Lung (tissue), 12 donors: Measurements from ENCODE around the gene BRIX1. TPM values are rescaled to one million over a fixed set of nuclear protein-coding genes. Genes with fewer than 3 reads are reported as not detected.

ENCODE experiments used
- ATAC-seq: fragments of 200-7000 bp; cut with Tn5 transposase; one replicate; pipeline ENCODE4 v1.9.1; 2020; ENCODE audit warnings: moderate number of reproducible peaks; ENCODE audit not compliant: insufficient read depth, low FRiP score
- DNase-seq, 3 donors: peaks; one replicate each; pipeline ENCODE4 v3.0.0-alpha.2; 2013 to 2017
- H3K27ac ChIP-seq, 2 donors: one replicate each; pipeline ENCODE4 v1.5.1; 2013; ENCODE audit warnings: mild to moderate bottlenecking in 2 of 2, moderate library complexity in 2 of 2, control low read depth in 1 of 2, inconsistent platforms in 1 of 2, low read depth in 1 of 2, low read length in 1 of 2
- H3K27me3 ChIP-seq, 3 donors: one replicate each; pipeline ENCODE4 v1.5.1; 2013; ENCODE audit warnings: low read length in 2 of 3; ENCODE audit not compliant: control insufficient read depth in 3 of 3, insufficient read depth in 3 of 3
- H3K36me3 ChIP-seq, 4 donors: one replicate each; pipeline ENCODE4 v1.5.1; 2013; ENCODE audit warnings: low read length in 4 of 4, mild to moderate bottlenecking in 1 of 4, moderate library complexity in 1 of 4; ENCODE audit not compliant: control insufficient read depth in 4 of 4, insufficient read depth in 4 of 4
- H3K4me1 ChIP-seq, 5 donors: one replicate each; pipeline ENCODE4 v1.5.1; 2013; ENCODE audit warnings: low read length in 5 of 5, mild to moderate bottlenecking in 2 of 5, moderate library complexity in 1 of 5; ENCODE audit not compliant: control insufficient read depth in 5 of 5, insufficient read depth in 5 of 5
- H3K4me3 ChIP-seq: one replicate; pipeline ENCODE4 v1.5.1; 2013; ENCODE audit warnings: mild to moderate bottlenecking, control low read depth, moderate library complexity
- H3K9ac ChIP-seq, 2 donors: one replicate each; pipeline ENCODE4 v1.5.1; 2013; ENCODE audit warnings: low read length in 2 of 2, control low read depth in 1 of 2; ENCODE audit not compliant: insufficient read depth in 1 of 2
- H3K9me3 ChIP-seq, 4 donors: one replicate each; pipeline ENCODE4 v1.5.1; 2013; ENCODE audit warnings: low read length in 3 of 4, mild to moderate bottlenecking in 1 of 4, moderate library complexity in 1 of 4; ENCODE audit not compliant: control insufficient read depth in 4 of 4, insufficient read depth in 3 of 4
- CTCF ChIP-seq: IDR thresholded peaks from 2 replicates; pipeline ENCODE4 v1.5.1; 2012; ENCODE audit warnings: mild to moderate bottlenecking; ENCODE audit errors: control extremely low read depth, extremely low read depth
- WGBS, 2 donors: extraction: QIAGEN DNeasy Blood & Tissue Kit; methylation state at CpG; one replicate each; pipeline ENCODE4 v1.1.7; 2013; 5-methylcytosine and 5-hydroxymethylcytosine counted together
- polyA plus RNA-seq, 2 donors: library from polyadenylated mRNA; stranded (reverse); fragments of 200-250 nt; gene quantifications; one replicate each; pipeline ENCODE4 v1.2.1, GENCODE V29; 2013
- total RNA-seq, 2 donors: library from RNA; depleted of rRNA in 1 of 2; stranded (reverse); fragments of >200 nt in 1 of 2; gene quantifications; one replicate each; pipeline ENCODE4 v1.2.1, GENCODE V29; 2014 to 2021
- donor health status: control.
- donor health status: control.
- donor health status: Bipolar disorder and iron deficiency.
- donor health status: healthy.
- donor health status: DM: yes; HTN: yes; CAD: no.

Gene BRIX1
- total and polyA plus RNA-seq, 4 donors: 17.6 to 31.2 (median 22.4) TPM

GRCh38 chr5:34881246-34881645, 34.3 kb upstream of the BRIX1 start:
- ATAC-seq (no peak), DNase-seq (no peak)
- no peaks in the 10 kb centered on the region for H3K36me3 ChIP-seq
- no peak overlapping the region for H3K27ac ChIP-seq
- H3K4me3 ChIP-seq: no peak overlapping the region
- no peak for TF ChIP-seq CTCF
- H3K9ac ChIP-seq: no peak overlapping the region
- no peaks in the 10 kb centered on the region for H3K4me1 ChIP-seq
- H3K9me3 ChIP-seq: no peaks in the 10 kb centered on the region
- H3K27me3 ChIP-seq: no peaks in the 10 kb centered on the region

- H3K36me3 ChIP-seq: no peaks in the 10 kb centered on the region
- ATAC-seq (no peak), DNase-seq (no peak)
- WGBS, 2 donors: 89 to 92% methylated on average over 3 of the region's 3 CpGs
- H3K27ac ChIP-seq: no peak overlapping the region
- no peaks in the 10 kb centered on the region for H3K9me3 ChIP-seq
- no peaks in the 10 kb centered on the region for H3K4me1 ChIP-seq
- no peak overlapping the region for H3K9ac ChIP-seq
- H3K4me3 ChIP-seq: no peak overlapping the region
- H3K27me3 ChIP-seq: no peaks in the 10 kb centered on the region
- TF ChIP-seq CTCF: no peak
Measured at GRCh38 chr5:34886392-34887119, 29.0 kb upstream of the BRIX1 start.

- no peak overlapping the region for H3K4me3 ChIP-seq
- WGBS, 2 donors: 95 to 98% methylated on average over 1 of the region's 1 CpG
- H3K27me3 ChIP-seq: no peaks in the 10 kb centered on the region
- H3K9ac ChIP-seq: no peak overlapping the region
- H3K4me1 ChIP-seq: no peaks in the 10 kb centered on the region
- no peak for TF ChIP-seq CTCF
- DNase-seq (no peak), ATAC-seq (no peak)
- no peaks in the 10 kb centered on the region for H3K36me3 ChIP-seq
- H3K9me3 ChIP-seq: no peaks in the 10 kb centered on the region
- no peak overlapping the region for H3K27ac ChIP-seq
Measured at GRCh38 chr5:34889394-34889793, 26.1 kb upstream of the BRIX1 start.

- DNase-seq: no peak
- H3K4me1 ChIP-seq: no peaks in the 10 kb centered on the region
- WGBS, 2 donors: 68 to 90% methylated on average over 5 of the region's 5 CpGs
- no peaks in the 10 kb centered on the region for H3K27me3 ChIP-seq
- H3K9me3 ChIP-seq: no peaks in the 10 kb centered on the region
- H3K4me3 ChIP-seq: no peak overlapping the region
- H3K36me3 ChIP-seq: no peaks in the 10 kb centered on the region
- no peak overlapping the region for H3K27ac ChIP-seq
- no peak overlapping the region for H3K9ac ChIP-seq
- ATAC-seq: no peak
- no peak for TF ChIP-seq CTCF
Measured at GRCh38 chr5:34891981-34892380, 23.5 kb upstream of the BRIX1 start.
